Tibial nerve (tissue), 3 donors: ENCODE data around the gene SRXN1.

Experiments
- CTCF ChIP-seq, 5 experiments: fragments of 200-600 bp in 3 of 5; fragments of 450-650 bp in 2 of 5; sonication (generic) in 3 of 5; IDR thresholded peaks; one replicate each; pipeline ENCODE4 v1.5.1; 2016 to 2019; ENCODE audit warnings: antibody characterized with exemption in 5 of 5, mild to moderate bottlenecking in 3 of 5, moderate library complexity in 2 of 5
- POLR2A ChIP-seq, 2 donors: fragments of 450-650 bp; IDR thresholded peaks; one replicate each; pipeline ENCODE4 v1.6.1; 2017; ENCODE audit warnings: antibody characterized with exemption in 2 of 2, mild to moderate bottlenecking in 2 of 2, moderate library complexity in 2 of 2

DNA sequence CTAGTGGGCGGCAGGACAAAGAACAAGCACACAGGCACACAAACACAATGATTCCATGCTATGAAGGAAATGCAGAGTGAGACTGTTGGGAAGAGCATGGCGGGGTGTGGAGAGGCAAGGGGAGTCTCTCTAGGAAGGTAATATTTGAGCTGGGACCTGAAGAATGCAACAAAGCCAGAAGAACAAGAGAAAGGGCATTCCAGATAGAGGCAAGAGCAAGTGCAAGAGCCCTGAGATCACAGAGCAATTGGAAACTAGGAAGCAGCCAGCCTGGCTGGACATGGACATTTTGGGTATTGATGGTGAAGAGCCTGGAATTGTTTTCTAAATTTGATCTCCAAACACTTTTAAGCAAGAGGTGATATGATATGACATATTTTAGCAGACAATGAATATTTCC lies 15.4 kb downstream of the SRXN1 start:
- TF ChIP-seq CTCF (IDR thresholded peaks at IDR 0.05) (no peak), POLR2A (IDR thresholded peaks at IDR 0.05) (no peak)
